NOMO-1 treated with dmso at 0.1 percent for 144 hours (cell line): Measurements from ENCODE around the gene MOV10L1.

ENCODE experiments used
- DNase-seq: peaks from one replicate; lab custom pipeline; 2025; ENCODE audit not compliant: unreplicated experiment; lab: John Stamatoyannopoulos, UW

The MOV10L1 gene

DNA sequence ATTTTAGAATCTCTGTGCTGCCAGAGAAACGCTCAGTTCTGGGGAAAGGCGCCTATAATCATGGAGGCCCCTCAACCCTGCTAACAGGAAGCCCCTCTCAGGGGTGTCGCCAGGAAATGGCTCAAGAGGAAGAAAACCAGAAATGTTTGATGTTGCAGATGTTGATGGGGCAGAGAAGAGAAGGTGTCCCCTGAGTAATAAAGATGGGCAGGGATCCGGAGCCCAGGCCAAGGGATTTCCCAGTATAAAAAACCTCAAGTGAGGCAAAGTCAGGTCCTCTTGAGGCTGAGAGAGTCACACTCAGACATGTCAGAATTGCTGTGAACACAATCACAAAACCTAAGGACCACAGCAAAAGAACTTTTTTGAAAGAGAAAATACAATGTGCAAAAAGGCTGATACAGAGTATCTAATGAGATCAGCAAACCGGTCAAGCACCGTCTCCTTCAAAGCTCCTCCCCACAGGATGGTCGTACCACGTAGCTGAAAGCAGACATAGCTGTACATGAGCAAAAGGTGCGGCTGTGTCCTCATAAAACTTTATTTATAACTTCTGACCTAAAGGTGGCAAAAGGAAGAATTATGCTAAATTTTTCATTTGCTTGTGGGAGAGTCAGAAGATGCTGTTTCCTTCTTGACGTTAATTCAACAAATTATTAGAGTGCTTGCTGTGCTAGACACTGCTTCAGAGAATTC, 12.2 kb downstream of the MOV10L1 start:
- no peak for DNase-seq

DNA sequence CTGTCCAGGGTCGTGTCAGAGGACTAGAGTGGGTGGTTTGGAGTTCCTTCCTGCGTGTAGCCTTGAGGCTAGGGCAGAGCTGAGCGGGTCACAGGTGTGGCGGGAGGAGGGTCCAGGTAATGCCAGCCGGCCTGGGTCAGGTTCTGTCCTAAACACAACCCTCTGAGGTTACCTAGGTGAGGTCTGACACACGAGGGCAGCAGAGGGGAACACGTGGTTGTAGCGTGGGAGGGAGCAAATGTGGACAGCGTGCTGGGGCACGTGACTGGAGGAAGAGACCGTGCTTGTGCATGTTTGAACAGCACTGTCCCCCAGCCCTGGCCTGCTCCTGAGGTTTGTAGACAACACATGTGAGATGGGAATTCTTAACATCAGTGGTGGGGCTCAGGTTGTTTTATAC, 13.1 kb downstream of the MOV10L1 start:
- DNase-seq: no peak

GRCh38 chr22:50104141-50104544, 14.3 kb downstream of the MOV10L1 start:
- no peak for DNase-seq

GRCh38 chr22:50105208-50106100, 15.6 kb downstream of the MOV10L1 start:
- no peak for DNase-seq

DNA sequence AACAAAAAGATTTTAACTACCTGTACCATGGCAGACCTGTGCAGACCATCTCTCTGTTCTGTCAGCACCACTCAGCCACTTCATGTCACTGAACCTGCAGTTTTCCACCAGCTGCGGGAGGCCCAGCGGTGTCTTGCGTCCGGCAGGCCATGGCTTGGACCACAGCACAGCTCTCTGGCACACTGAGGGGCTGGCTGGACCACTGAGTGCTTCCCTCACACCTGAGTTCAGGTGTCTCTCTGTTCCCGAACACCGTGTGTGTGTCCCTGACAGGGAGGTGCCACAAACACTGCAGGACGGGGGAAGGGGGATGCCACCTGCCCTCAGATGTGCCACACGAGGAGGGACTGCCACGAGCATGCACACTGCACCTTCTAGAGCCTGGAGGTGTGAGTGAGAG, 17.7 kb downstream of the MOV10L1 start:
- no peak for DNase-seq

DNA sequence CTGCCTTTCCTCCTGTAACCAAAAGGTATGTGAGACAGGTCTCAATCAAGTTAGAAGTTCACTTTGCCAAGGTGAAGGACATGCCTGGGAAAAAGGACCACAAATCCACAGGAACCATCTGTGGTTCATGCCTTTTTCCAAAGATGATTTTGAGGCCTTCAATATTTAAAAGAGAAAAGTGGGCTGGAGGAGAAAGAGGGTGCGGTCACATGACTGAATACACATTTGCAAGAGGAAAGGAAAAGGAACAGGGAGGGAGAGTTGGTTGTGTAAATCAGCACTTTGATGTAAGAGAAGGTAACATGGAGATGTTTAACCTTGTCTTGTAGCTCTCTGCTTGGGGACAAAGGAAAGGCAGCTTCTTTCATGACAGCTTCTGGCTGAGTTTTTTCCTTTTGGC, 21.2 kb downstream of the MOV10L1 start:
- no peak for DNase-seq

DNA sequence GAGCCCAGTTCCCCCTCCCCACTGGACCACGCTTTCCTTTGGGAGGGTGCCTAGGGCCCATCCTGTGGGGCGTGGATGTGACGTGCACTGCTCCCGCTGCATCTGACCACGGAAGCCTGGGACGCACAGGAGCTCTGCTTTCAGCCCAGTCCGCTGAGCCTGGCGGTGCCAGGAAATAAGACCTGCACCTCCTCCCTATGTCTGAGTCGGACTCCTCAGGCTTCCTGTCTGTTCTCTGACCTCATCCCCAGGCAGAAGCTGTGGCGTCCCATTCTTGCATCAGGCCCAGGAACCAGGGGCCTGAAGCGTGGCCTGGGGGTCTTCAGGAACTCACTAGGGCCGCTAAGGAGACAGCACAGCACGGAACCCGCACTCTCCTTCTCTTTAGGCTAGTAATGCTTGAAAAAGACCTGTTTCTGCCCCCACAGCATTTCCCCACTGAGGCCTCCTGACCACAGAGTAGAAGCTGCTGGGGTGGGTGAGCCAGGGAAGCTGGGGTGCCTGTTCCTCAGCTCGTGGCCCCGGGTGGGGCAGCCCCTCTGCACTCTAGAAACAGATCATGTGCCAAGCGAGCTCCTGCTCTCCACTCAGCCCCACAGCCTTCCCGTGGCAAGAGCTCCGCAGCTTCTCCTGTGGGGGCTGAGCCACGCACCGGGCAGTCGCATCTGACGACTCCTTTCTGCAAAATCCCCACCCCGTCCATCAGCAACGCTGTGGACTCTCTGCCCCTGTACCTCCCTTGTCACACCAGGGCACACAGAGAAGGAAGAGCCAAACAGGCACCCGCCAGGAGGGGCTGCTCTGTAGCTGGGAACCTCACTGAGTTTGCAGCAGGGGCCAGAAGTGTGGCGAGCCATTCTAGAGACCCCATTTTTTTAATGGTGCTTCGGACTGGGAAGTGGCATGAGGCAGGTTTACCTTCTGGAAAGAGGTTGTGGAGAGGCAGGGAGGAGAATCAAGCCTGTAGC, 22.6 kb downstream of the MOV10L1 start:
- DNase-seq: no peak

- DNase-seq: no peak
These were observed 24.6 kb downstream of the MOV10L1 start for GRCh38 chr22:50114221-50115021.

DNA sequence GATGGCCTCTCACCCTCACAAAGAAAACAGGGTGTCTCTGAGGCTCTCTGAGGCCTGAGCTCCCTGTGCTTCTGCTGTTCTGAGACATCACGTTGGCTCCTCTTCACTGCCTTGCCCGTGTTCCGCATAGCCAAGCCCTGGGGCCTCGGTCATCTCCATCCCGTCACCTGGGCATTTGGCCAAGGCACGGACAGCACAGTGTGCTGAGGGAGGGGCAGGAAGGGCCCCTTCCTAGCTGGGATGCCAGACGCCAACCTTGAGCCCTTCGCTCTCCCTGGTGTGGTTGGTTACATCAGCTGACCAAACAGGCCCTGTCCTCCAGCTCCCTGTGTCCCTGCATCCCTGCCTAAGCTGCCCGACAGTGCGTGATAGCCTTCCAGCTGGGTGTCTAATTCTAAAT, 25.9 kb downstream of the MOV10L1 start:
- DNase-seq: no peak

GRCh38 chr22:50117168-50117762, 27.5 kb downstream of the MOV10L1 start:
- no peak for DNase-seq

GRCh38 chr22:50118129-50118528, 28.3 kb downstream of the MOV10L1 start:
- DNase-seq: no peak

- no peak for DNase-seq
These were observed 28.9 kb downstream of the MOV10L1 start for GRCh38 chr22:50118557-50119168.

GRCh38 chr22:50119169-50119767, 29.5 kb downstream of the MOV10L1 start:
- DNase-seq: no peak

DNA sequence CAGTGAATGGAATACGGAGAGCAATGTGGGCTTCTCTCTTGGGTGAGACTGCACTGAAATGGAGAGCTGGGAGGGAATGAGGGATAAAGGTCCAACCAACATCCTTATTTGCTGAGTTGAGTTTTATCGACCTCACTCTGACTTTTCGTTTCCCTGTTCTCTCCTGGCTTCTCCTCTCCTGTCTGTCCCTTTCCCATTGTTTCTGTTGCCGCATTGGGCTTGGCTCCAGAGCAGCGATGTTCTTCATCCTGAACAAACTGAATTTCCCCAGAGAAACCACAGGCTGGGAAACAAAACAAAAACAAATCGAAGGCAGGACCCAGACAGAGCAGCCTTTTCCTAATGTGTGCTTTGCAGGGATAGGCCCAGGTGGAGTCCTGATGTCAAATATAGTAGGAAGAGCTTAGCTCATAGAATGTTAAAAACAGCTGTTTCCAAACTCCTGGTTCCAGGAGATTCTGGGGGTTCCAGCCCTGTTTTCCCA, 30.0 kb downstream of the MOV10L1 start:
- no peak for DNase-seq

GRCh38 chr22:50121202-50121740, 31.5 kb downstream of the MOV10L1 start:
- no peak for DNase-seq

DNA sequence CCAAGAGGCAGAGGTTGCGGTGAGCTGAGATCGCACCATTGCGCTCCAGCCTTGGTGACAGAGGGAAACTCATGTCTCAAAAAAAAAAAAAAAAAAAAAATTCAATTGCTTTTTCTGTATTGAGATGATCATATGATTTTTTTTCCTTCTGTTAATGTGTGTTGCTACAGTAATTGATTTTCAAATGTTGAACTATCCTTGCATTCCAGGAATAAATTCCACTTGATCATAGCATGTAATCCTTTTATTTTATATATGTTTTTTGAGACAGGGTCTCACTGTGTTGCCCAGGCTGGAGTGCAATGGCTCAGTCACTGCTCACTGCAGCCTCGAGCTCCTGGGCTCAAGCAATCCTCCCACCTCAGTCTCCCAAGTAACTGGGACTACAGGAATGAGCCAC, 33.3 kb downstream of the MOV10L1 start:
- no peak for DNase-seq

- no peak for DNase-seq
These were observed 35.2 kb downstream of the MOV10L1 start for GRCh38 chr22:50125029-50125428.

- no peak for DNase-seq
These were observed 39.4 kb downstream of the MOV10L1 start for GRCh38 chr22:50129121-50129736.
